ENCODE data around the gene GRIK1.

- TF ChIP-seq POLR2A (IDR thresholded peaks at IDR 0.05) (no peak), CTCF (IDR thresholded peaks at IDR 0.05) (no peak)
Measured at GRCh38 chr21:29630441-29630840, 309.4 kb downstream of the GRIK1 start.

Data from thyroid gland (tissue), 4 donors.